Ovary (tissue), 9 donors: ENCODE measurements around the gene BAIAP2L2. TPM values are rescaled to one million over a fixed set of nuclear protein-coding genes. Genes with fewer than 3 reads are reported as not detected.

Source experiments
- DNase-seq, 5 donors: peaks; one replicate each; pipeline ENCODE4 v3.0.0-alpha.2; 2019 to 2020
- H3K27ac ChIP-seq, 2 donors: fragments of 200-600 bp; one replicate each; pipeline versions ENCODE4 v1.5.1 to v1.8.0; 2019 to 2022
- H3K27me3 ChIP-seq: fragments of 200-600 bp; one replicate; pipeline ENCODE4 v1.8.0; 2022
- H3K36me3 ChIP-seq: fragments of 200-600 bp; sonication (generic); one replicate; pipeline ENCODE4 v1.5.1; 2019
- H3K4me1 ChIP-seq: one replicate; pipeline ENCODE4 v1.8.1; 2013; ENCODE audit warnings: mild to moderate bottlenecking, moderate library complexity; ENCODE audit not compliant: insufficient read depth
- H3K4me3 ChIP-seq: fragments of 200-600 bp; sonication (generic); one replicate; pipeline ENCODE4 v1.5.1; 2017
- H3K9me3 ChIP-seq, 2 donors: fragments of 200-600 bp in 1 of 2; sonication (generic) in 1 of 2; one replicate each; pipeline versions ENCODE4 v1.5.1 to v1.8.1; 2013 to 2019; ENCODE audit warnings: mild to moderate bottlenecking in 1 of 2, moderate library complexity in 1 of 2
- EP300 ChIP-seq: sonication (generic); formaldehyde crosslinking; IDR thresholded peaks from one replicate; pipeline ENCODE4 v1.6.1; 2017; ENCODE audit warnings: antibody characterized with exemption
- POLR2A ChIP-seq: fragments of 450-650 bp; IDR thresholded peaks from one replicate; pipeline ENCODE4 v1.6.1; 2017; ENCODE audit warnings: antibody characterized with exemption, mild to moderate bottlenecking, moderate library complexity
- WGBS, 3 donors: extraction: QIAGEN DNeasy Blood & Tissue Kit in 1 of 3; methylation state at CpG; one replicate each; pipeline versions ENCODE4 v1.1.5 to v1.1.7; 2013 to 2017; 5-methylcytosine and 5-hydroxymethylcytosine counted together
- intact Hi-C, 4 donors: fragments of 100-400 bp; cut with DNase I; formaldehyde crosslinking; loops; one replicate each; pipeline versions ENCODE4 v1.11.0 to v1.15.1; 2022 to 2023
- polyA plus RNA-seq, 2 donors: library from polyadenylated mRNA; stranded (reverse); fragments of 200-250 nt in 1 of 2; fragments of 350-450 nt in 1 of 2; fragmentation: Illumina TruSeq in 1 of 2; extraction: RNeasy Lipid Tissue Mini Kit (QIAGEN cat#74804) in 1 of 2; gene quantifications; one replicate each; pipeline ENCODE4 v1.2.3, GENCODE V29; 2013 to 2014
- total RNA-seq, 7 donors: library from RNA; depleted of rRNA in 2 of 7; stranded (reverse); fragments of >200 nt in 2 of 7; fragmentation: NEBNext Ultra II Directional in 3 of 7; extraction: Animal tissue kit (Norgen Biotek cat#: 25700) in 3 of 7; gene quantifications; one replicate each; pipeline versions ENCODE4 v1.1.0 to v1.2.4, GENCODE V29; 2016 to 2023
- TF ChIP-seq, protein P1 (sequence below), 3 donors: fragments of 450-650 bp in 2 of 3; fragments of 200-600 bp in 1 of 3; IDR thresholded peaks; one replicate each; pipeline versions ENCODE4 v1.5.1 to v1.8.0; 2016 to 2022; ENCODE audit warnings: antibody characterized with exemption in 3 of 3, mild to moderate bottlenecking in 1 of 3
- donor health status: DM: no; HTN: no; CAD: no; lungs with moderate emphysema.
- donor health status: DM: no; HTN: no; CAD: no.
- donor health status: Bipolar disorder and iron deficiency.
- donor health status: DM: yes; HTN: yes; CAD: no.
- donor health status: DM: no; HTN: no; CAD: no.
- donor health status: DM: yes; HTN: yes; CAD: no.

BAIAP2L2 gene
- total and polyA plus RNA-seq, 9 donors, result 0.40 to 3.1 (median 1.2) TPM; not detected in 1

DNA sequence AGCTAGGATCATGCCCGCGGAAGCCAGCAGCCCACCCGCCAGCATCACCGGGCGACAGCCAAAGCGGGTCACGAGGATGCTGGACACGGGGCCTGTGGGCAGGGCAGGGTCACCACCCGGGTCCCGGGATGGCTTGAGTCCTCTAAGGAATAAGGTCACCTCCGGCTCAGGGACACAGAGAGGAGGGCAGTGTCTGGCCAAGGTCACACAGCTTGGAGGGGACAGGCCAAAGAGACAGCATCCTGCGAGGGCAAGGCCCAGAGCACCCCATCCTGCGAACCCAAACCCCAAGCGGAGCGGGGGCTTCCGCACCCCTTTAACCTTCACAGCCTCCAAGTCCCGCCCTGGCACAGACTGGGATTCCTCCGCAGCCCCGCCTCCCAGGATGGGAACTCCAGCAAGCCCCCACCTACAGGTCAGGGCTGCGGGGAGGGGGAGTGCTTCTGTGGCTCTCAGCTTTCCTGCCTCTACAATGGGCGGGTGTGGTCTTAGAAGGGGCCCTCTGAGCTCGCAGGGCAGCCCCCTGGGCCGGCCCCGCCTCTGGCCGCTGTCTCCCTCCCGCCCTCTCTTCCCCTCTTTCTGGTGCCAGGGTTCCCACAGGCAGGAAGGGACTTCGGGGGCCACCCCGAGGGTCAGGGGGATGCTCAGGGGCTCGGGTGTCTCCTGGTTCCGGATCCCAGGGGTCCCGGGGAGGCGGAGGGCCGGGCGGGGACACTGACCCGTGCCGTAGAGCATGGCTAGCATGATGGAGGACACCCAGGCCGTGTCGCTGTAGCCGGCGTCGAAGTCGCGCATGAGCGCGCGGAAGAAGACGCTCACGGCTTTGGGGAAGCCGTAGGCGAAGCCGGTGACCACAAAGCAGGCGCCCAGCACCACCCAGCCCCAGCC, 28.3 kb downstream of the BAIAP2L2 start:
- H3K4me3 ChIP-seq, result no peak overlapping the region
- intact Hi-C loops, result no loop called here
- 7 to 23% (median 20%) methylated on average over 33 to 52 of the region's 52 CpGs for WGBS, 3 donors
- H3K27ac ChIP-seq, result no peak overlapping the region
- peaks cover 10% of the 10 kb centered on the region for H3K4me1 ChIP-seq
- H3K36me3 ChIP-seq, result no peaks in the 10 kb centered on the region
- H3K27me3 ChIP-seq, result no peaks in the 10 kb centered on the region
- peak in 1 of 5 donors; percentile 16 for DNase-seq
- TF ChIP-seq, protein P1, sequence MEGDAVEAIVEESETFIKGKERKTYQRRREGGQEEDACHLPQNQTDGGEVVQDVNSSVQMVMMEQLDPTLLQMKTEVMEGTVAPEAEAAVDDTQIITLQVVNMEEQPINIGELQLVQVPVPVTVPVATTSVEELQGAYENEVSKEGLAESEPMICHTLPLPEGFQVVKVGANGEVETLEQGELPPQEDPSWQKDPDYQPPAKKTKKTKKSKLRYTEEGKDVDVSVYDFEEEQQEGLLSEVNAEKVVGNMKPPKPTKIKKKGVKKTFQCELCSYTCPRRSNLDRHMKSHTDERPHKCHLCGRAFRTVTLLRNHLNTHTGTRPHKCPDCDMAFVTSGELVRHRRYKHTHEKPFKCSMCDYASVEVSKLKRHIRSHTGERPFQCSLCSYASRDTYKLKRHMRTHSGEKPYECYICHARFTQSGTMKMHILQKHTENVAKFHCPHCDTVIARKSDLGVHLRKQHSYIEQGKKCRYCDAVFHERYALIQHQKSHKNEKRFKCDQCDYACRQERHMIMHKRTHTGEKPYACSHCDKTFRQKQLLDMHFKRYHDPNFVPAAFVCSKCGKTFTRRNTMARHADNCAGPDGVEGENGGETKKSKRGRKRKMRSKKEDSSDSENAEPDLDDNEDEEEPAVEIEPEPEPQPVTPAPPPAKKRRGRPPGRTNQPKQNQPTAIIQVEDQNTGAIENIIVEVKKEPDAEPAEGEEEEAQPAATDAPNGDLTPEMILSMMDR (IDR thresholded peaks at IDR 0.05), result no peak
- H3K9me3 ChIP-seq, result no peaks in the 10 kb centered on the region

DNA sequence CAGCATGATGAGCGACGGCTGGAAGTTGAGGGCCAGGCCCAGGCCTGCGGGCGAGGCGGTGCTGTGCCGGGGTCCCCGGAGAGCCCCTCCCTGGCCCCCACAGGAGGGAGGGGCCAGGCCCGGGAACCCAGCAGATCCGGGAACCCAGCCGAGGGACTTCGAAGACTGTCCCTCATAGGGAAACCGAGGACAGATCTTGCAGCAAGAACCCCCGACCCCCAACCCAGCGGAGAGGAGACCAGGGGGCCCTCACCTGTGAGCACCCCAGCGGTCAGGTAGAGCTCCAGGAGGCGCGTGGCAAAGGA, 28.9 kb downstream of the BAIAP2L2 start:
- Histone ChIP-seq H3K27ac (no peak overlapping the region), H3K4me3 (no peak overlapping the region), H3K9me3 (no peaks in the 10 kb centered on the region), H3K4me1 (peaks cover 10% of the 10 kb centered on the region), H3K36me3 (no peaks in the 10 kb centered on the region), H3K27me3 (no peaks in the 10 kb centered on the region)
- no peak for TF ChIP-seq POLR2A
- TF ChIP-seq, protein P1 (IDR thresholded peaks at IDR 0.05), result no peak
- TF ChIP-seq EP300, result no peak
- WGBS, 3 donors, result 0 to 9% (median 5%) methylated on average over 6 to 17 of the region's 17 CpGs
- intact Hi-C loops, result no loop called here
- peak in 1 of 5 donors; percentile 20 for DNase-seq

GRCh38 chr22:38080850-38081635, 29.4 kb downstream of the BAIAP2L2 start:
- Histone ChIP-seq H3K4me1 (peaks cover 10% of the 10 kb centered on the region), H3K4me3 (no peak overlapping the region), H3K27ac (no peak overlapping the region), H3K36me3 (no peaks in the 10 kb centered on the region), H3K27me3 (no peaks in the 10 kb centered on the region), H3K9me3 (no peaks in the 10 kb centered on the region)
- TF ChIP-seq, protein P1 (IDR thresholded peaks at IDR 0.05), result no peak
- no peak for TF ChIP-seq POLR2A
- TF ChIP-seq EP300, result no peak
- intact Hi-C loops, result no loop called here
- DNase-seq, result peak in 2 of 5 donors; percentile 19 to 21
- WGBS, 3 donors, result 2 to 10% (median 5%) methylated on average over 15 to 110 of the region's 110 CpGs

- DNase-seq, result peak in 2 of 5 donors; percentile 17 to 26
- H3K9me3 ChIP-seq, result no peaks in the 10 kb centered on the region
- WGBS, 3 donors, result 43 to 49% (median 45%) methylated on average over 11 of the region's 11 CpGs
- no peaks in the 10 kb centered on the region for H3K27me3 ChIP-seq
- intact Hi-C loops, result no loop called here
- TF ChIP-seq, protein P1 (IDR thresholded peaks at IDR 0.05), result no peak
- TF ChIP-seq POLR2A (no peak), EP300 (no peak)
- no peak overlapping the region for H3K27ac ChIP-seq
- no peak overlapping the region for H3K4me3 ChIP-seq
- H3K4me1 ChIP-seq, result peaks cover 10% of the 10 kb centered on the region
- H3K36me3 ChIP-seq, result no peaks in the 10 kb centered on the region
Observed at GRCh38 chr22:38080474-38080849, 30.0 kb downstream of the BAIAP2L2 start.
